K562 (cell line): ENCODE measurements around the gene WSCD2. TPM values are rescaled to one million over a fixed set of nuclear protein-coding genes. Genes with fewer than 3 reads are reported as not detected.

Source experiments
- ATAC-seq: fragments of 200-7000 bp; cut with Tn5 transposase; 3 replicates; pipeline ENCODE4 v1.9.1; 2020; ENCODE audit warnings: moderate library complexity
- BruUV-seq: library from RNA; stranded (reverse); fragments of 400-500 nt; replicated peaks from 2 replicates; lab custom pipeline; 2021; lab: Mats Ljungman, UMichigan
- CTCF ChIA-PET: fragments of 300-600 bp; formaldehyde crosslinking; extraction: SDS; loops from one replicate; lab custom pipeline; 2021; ENCODE audit warnings: low intra/inter-chr PET ratio; lab: Yijun Ruan, JAX
- POLR2A ChIA-PET: fragments of 300-600, 350-650 bp; sonication (Branson Sonifier 250); formaldehyde crosslinking; extraction: SDS; loops from one replicate; lab custom pipeline; 2021; ENCODE audit warnings: antibody characterized with exemption, inconsistent platforms; lab: Yijun Ruan, JAX
- DNase-seq, 4 experiments: peaks; one replicate each; pipeline versions ENCODE4 v3.0.0 to v3.0.0-alpha.2; 2011 to 2018; ENCODE audit warnings: low spot score in 3 of 4, mixed read lengths in 3 of 4; ENCODE audit errors: extremely low read depth in 1 of 4
- FAIRE-seq: peaks from 2 replicates; lab custom pipeline; 2011; peaks lifted over from hg19 to GRCh38; lab: Jason Lieb, UNC
- H2AFZ ChIP-seq: 2 replicates; pipeline ENCODE4 v1.6.0; 2011; ENCODE audit warnings: low read depth, low read length, control low read depth, inconsistent platforms
- H3K27ac ChIP-seq: fragments of 200-600 bp; 3 replicates; pipeline ENCODE4 v1.8.0; 2011; ENCODE audit warnings: low read depth, mild to moderate bottlenecking, control low read depth, inconsistent platforms, low read length, moderate library complexity, mixed read lengths; ENCODE audit errors: extremely low read depth
- H3K27me3 ChIP-seq, 2 experiments: fragments of 300-600 bp in 1 of 2; 2 replicates in 1 of 2; 3 replicates in 1 of 2; pipeline versions ENCODE4 v1.6.0 to v1.8.0; 2011; ENCODE audit warnings: inconsistent platforms in 2 of 2, low read length in 2 of 2, mild to moderate bottlenecking in 1 of 2, mixed read lengths in 1 of 2, moderate library complexity in 1 of 2; ENCODE audit not compliant: control insufficient read depth in 2 of 2, insufficient read depth in 2 of 2
- H3K36me3 ChIP-seq: fragments of 300-600 bp; 3 replicates; pipeline ENCODE4 v1.8.0; 2011; ENCODE audit warnings: mild to moderate bottlenecking, low read length, inconsistent platforms; ENCODE audit not compliant: control insufficient read depth, insufficient read depth
- H3K4me1 ChIP-seq, 2 experiments: fragments of 200-600 bp in 1 of 2; replicated peaks in 1 of 2; 2 replicates in 1 of 2; 3 replicates in 1 of 2; pipeline versions ENCODE4 v1.5.1 to v1.8.0; 2011; ENCODE audit warnings: inconsistent platforms in 2 of 2, low read length in 2 of 2, mild to moderate bottlenecking in 1 of 2, mixed read lengths in 1 of 2, moderate library complexity in 1 of 2; ENCODE audit not compliant: control insufficient read depth in 2 of 2, insufficient read depth in 2 of 2
- H3K4me2 ChIP-seq: 2 replicates; pipeline ENCODE4 v1.6.1; 2011; ENCODE audit warnings: low read length, control low read depth, inconsistent platforms, mixed read lengths; ENCODE audit not compliant: insufficient read depth
- H3K4me3 ChIP-seq: fragments of 200-600 bp; sonication (generic), shearing (Covaris generic); 2 replicates; pipeline ENCODE4 v1.5.1; 2016; ENCODE audit warnings: control low read depth, inconsistent platforms
- H3K79me2 ChIP-seq: fragments of 200-600 bp; 3 replicates; pipeline ENCODE4 v1.8.0; 2011; ENCODE audit warnings: low read length, inconsistent platforms; ENCODE audit not compliant: control insufficient read depth, insufficient read depth
- H3K9ac ChIP-seq, 2 experiments: 2 replicates each; pipeline versions ENCODE4 v1.6.0 to v1.6.1; 2011; ENCODE audit warnings: low read depth in 2 of 2, low read length in 2 of 2, control low read depth in 1 of 2, inconsistent platforms in 1 of 2, mild to moderate bottlenecking in 1 of 2, mixed read lengths in 1 of 2; ENCODE audit not compliant: insufficient read depth in 1 of 2
- H3K9me1 ChIP-seq: one replicate; pipeline ENCODE4 v1.6.0; 2011; ENCODE audit warnings: inconsistent platforms, mild to moderate bottlenecking, low read length, moderate library complexity; ENCODE audit not compliant: control insufficient read depth, insufficient read depth
- H3K9me3 ChIP-seq: replicated peaks from 2 replicates; pipeline ENCODE4 v1.5.1; 2011; ENCODE audit warnings: low read depth, low read length, inconsistent platforms; ENCODE audit not compliant: control insufficient read depth, insufficient read depth
- H4K20me1 ChIP-seq: replicated peaks from 2 replicates; pipeline ENCODE4 v1.6.1; 2011; ENCODE audit warnings: low read length, inconsistent platforms, mixed read lengths; ENCODE audit not compliant: control insufficient read depth, insufficient read depth
- ADNP ChIP-seq: fragments of 200-800 bp; sonication (Bioruptor generic); IDR thresholded peaks from 2 replicates; pipeline ENCODE4 v1.6.1; 2016; ENCODE audit warnings: missing genetic modification characterization, missing compliant biosample characterization
- CBFA2T2 ChIP-seq: fragments of 450-650 bp; conservative IDR thresholded peaks from 2 replicates; pipeline ENCODE4 v1.6.1; 2017; ENCODE audit warnings: mild to moderate bottlenecking
- CBX1 ChIP-seq: sonication (generic); IDR thresholded peaks from 2 replicates; pipeline ENCODE4 v1.6.1; 2016; ENCODE audit warnings: antibody characterized with exemption, low read depth, mild to moderate bottlenecking
- CC2D1A ChIP-seq: fragments of 450-650 bp; IDR thresholded peaks from 2 replicates; pipeline ENCODE4 v1.6.1; 2017; ENCODE audit warnings: mild to moderate bottlenecking
- CCAR2 ChIP-seq: fragments of 200-400 bp; formaldehyde crosslinking; IDR thresholded peaks from 2 replicates; pipeline ENCODE4 v1.6.1; 2017; ENCODE audit warnings: mild to moderate bottlenecking, low read depth, low read length
- ERF ChIP-seq: fragments of 450-650 bp; formaldehyde crosslinking; IDR thresholded peaks from 2 replicates; pipeline ENCODE4 v1.4.0; 2020; ENCODE audit warnings: mild to moderate bottlenecking, mixed read lengths
- FOXM1 ChIP-seq, 2 experiments: fragments of 450-650 bp in 1 of 2; sonication (generic) in 1 of 2; formaldehyde crosslinking in 1 of 2; IDR thresholded peaks; 2 replicates each; pipeline versions ENCODE4 v1.6.1 to v1.9.0; 2017 to 2022; ENCODE audit warnings: low read depth in 2 of 2, mild to moderate bottlenecking in 2 of 2, missing genetic modification reagents in 1 of 2, moderate library complexity in 1 of 2
- GABPB1 ChIP-seq: sonication (generic); formaldehyde crosslinking; IDR thresholded peaks from 2 replicates; pipeline ENCODE4 v1.8.0; 2022; ENCODE audit warnings: mild to moderate bottlenecking, missing genetic modification reagents
- HDAC8 ChIP-seq: fragments of 450-650 bp; IDR thresholded peaks from 2 replicates; pipeline ENCODE4 v1.6.1; 2016; ENCODE audit warnings: mild to moderate bottlenecking, missing genetic modification characterization, moderate library complexity, missing compliant biosample characterization
- KAT7 ChIP-seq: sonication (generic); formaldehyde crosslinking; IDR thresholded peaks from 2 replicates; pipeline ENCODE4 v1.8.0; 2022; ENCODE audit warnings: missing genetic modification reagents, mild to moderate bottlenecking, borderline replicate concordance
- MYNN ChIP-seq, 2 experiments: sonication (generic); formaldehyde crosslinking in 1 of 2; IDR thresholded peaks; 2 replicates each; pipeline versions ENCODE4 v1.5.0 to v1.6.1; 2016 to 2020; ENCODE audit warnings: antibody characterized with exemption in 1 of 2, missing genetic modification reagents in 1 of 2
- NCOA1 ChIP-seq: fragments of 450-650 bp; IDR thresholded peaks from 2 replicates; pipeline ENCODE4 v1.6.1; 2016; ENCODE audit warnings: low read depth
- NFATC3 ChIP-seq: fragments of 450-650 bp; IDR thresholded peaks from 2 replicates; pipeline ENCODE4 v1.6.1; 2017; ENCODE audit warnings: mild to moderate bottlenecking
- NFRKB ChIP-seq: fragments of 450-650 bp; IDR thresholded peaks from 2 replicates; pipeline ENCODE4 v1.6.1; 2016; ENCODE audit warnings: low read depth
- POLR2A ChIP-seq: fragments of 450-650 bp; conservative IDR thresholded peaks from 2 replicates; pipeline ENCODE4 v1.6.1; 2016
- RHOXF2B ChIP-seq: fragments of 250-450 bp; sonication (Bioruptor Pico); conservative IDR thresholded peaks from 2 replicates; pipeline ENCODE4 v1.5.1; 2021
- SOX6 ChIP-seq: fragments of 450-650 bp; IDR thresholded peaks from 2 replicates; pipeline ENCODE4 v1.6.1; 2014; ENCODE audit warnings: mild to moderate bottlenecking
- STAT5B ChIP-seq: fragments of 250-450 bp; sonication (Bioruptor Pico); IDR thresholded peaks from 2 replicates; pipeline ENCODE4 v1.8.0; 2021; ENCODE audit warnings: mild to moderate bottlenecking, inconsistent platforms
- TRIM24 ChIP-seq, 2 experiments: fragments of 450-650 bp; IDR thresholded peaks; 2 replicates each; pipeline ENCODE4 v1.6.1; 2016
- XRCC4 ChIP-seq: IDR thresholded peaks from one replicate; pipeline ENCODE4 v1.6.1; 2011; ENCODE audit not compliant: insufficient read depth, insufficient read length; ENCODE audit errors: extremely low read depth
- ZNF140 ChIP-seq: fragments of 250-450 bp; sonication (Bioruptor Pico); IDR thresholded peaks from 2 replicates; pipeline ENCODE4 v1.8.0; 2021; ENCODE audit warnings: moderate library complexity, mild to moderate bottlenecking, inconsistent platforms
- ZNF23 ChIP-seq: fragments of 250-450 bp; sonication (Bioruptor Pico); IDR thresholded peaks from 2 replicates; pipeline ENCODE4 v1.4.0; 2020; ENCODE audit warnings: mild to moderate bottlenecking
- ZNF324 ChIP-seq: fragments of 250-450 bp; sonication (Bioruptor Pico); IDR thresholded peaks from 2 replicates; pipeline ENCODE4 v1.4.0; 2020; ENCODE audit warnings: mild to moderate bottlenecking
- ZNF551 ChIP-seq: fragments of 250-450 bp; sonication (Bioruptor Pico); IDR thresholded peaks from 2 replicates; pipeline ENCODE4 v1.5.0; 2021; ENCODE audit warnings: mild to moderate bottlenecking, moderate library complexity
- ZNF778 ChIP-seq: fragments of 450-650 bp; formaldehyde crosslinking; IDR thresholded peaks from 2 replicates; pipeline ENCODE4 v1.4.0; 2020; ENCODE audit warnings: mild to moderate bottlenecking, moderate library complexity
- WGBS: fragments of 100-300 bp; shearing (Covaris generic); methylation state at CpG from one replicate; pipeline ENCODE4 v1.1.6; 2016; ENCODE audit warnings: low coverage, mixed read lengths; ENCODE audit not compliant: insufficient coverage; ENCODE audit errors: missing lambda C conversion rate; 5-methylcytosine and 5-hydroxymethylcytosine counted together
- in situ Hi-C: fragments of 300-500 bp; cut with MboI; formaldehyde crosslinking; loops from 4 replicates; pipeline ENCODE4 v1.15.0; 2018; ENCODE audit warnings: inconsistent platforms, mixed read lengths
- intact Hi-C: fragments of 100-400 bp; cut with micrococcal nuclease; formaldehyde crosslinking; loops from 2 replicates; pipeline ENCODE4 v1.14.2; 2022
- polyA plus RNA-seq, 8 experiments: library from polyadenylated mRNA; depleted of rRNA in 4 of 8; stranded (reverse) in 5 of 8; unstranded in 3 of 8; fragments of >200 nt; fragmentation: Nextera tagmentation in 2 of 8; fragmentation: Illumina TruSeq in 1 of 8; extraction: Ambion mirVana in 2 of 8; extraction: Trizol in 1 of 8; gene quantifications; 2 replicates each; pipeline versions ENCODE4 v1.2.1 to v1.2.3, GENCODE V29; 2011 to 2014; ENCODE audit warnings: inconsistent platforms in 1 of 8, missing spikeins in 1 of 8
- total RNA-seq, 7 experiments: library from RNA; depleted of rRNA in 6 of 7; stranded (reverse); fragments of >200 nt in 6 of 7; fragmentation: Illumina TruSeq in 2 of 7; extraction: Trizol in 2 of 7; gene quantifications; 2 replicates each; pipeline versions ENCODE4 v1.2.1 to v1.2.3, GENCODE V29; 2011 to 2021; ENCODE audit warnings: low replicate concordance in 1 of 7
- TF ChIP-seq, protein P1 (sequence below): sonication (generic); formaldehyde crosslinking; IDR thresholded peaks from 2 replicates; pipeline ENCODE4 v1.8.1; 2023; ENCODE audit warnings: mild to moderate bottlenecking, missing genetic modification reagents, moderate library complexity
- TF ChIP-seq, protein P2 (sequence below): IDR thresholded peaks from 3 replicates; pipeline ENCODE4 v1.6.1; 2011; ENCODE audit warnings: borderline replicate concordance, mild to moderate bottlenecking; ENCODE audit not compliant: insufficient read length, insufficient read depth

The WSCD2 gene
- total and polyA plus RNA-seq, 9 of the 15 experiments (the other 6 are each of a cell fraction or from before 2014, with no cell fraction given), result 0.72 to 14.1 (median 4.0) TPM

GRCh38 chr12:108235985-108236263 is 106.8 kb downstream of the WSCD2 start (continued):
- TF ChIP-seq, protein P1, sequence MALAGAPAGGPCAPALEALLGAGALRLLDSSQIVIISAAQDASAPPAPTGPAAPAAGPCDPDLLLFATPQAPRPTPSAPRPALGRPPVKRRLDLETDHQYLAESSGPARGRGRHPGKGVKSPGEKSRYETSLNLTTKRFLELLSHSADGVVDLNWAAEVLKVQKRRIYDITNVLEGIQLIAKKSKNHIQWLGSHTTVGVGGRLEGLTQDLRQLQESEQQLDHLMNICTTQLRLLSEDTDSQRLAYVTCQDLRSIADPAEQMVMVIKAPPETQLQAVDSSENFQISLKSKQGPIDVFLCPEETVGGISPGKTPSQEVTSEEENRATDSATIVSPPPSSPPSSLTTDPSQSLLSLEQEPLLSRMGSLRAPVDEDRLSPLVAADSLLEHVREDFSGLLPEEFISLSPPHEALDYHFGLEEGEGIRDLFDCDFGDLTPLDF, result no peak
- no peak for TF ChIP-seq CBFA2T2
- no peak for TF ChIP-seq ZNF778 (CRISPR knock-in tag)
- no peak for TF ChIP-seq FOXM1 (IDR thresholded peaks at IDR 0.05; ENCODE audit: low read depth)
- TF ChIP-seq FOXM1 (CRISPR knock-in tag; IDR thresholded peaks at IDR 0.05; ENCODE audit: low read depth), result no peak
- no peak for TF ChIP-seq TRIM24 (IDR thresholded peaks at IDR 0.05)
- TF ChIP-seq GABPB1, result no peak
- no peak for TF ChIP-seq ERF (CRISPR knock-in tag)
- no peak for TF ChIP-seq KAT7
- no peak for TF ChIP-seq POLR2A
- no peak for TF ChIP-seq CBX1
- TF ChIP-seq ZNF23 (CRISPR knock-in tag), result no peak

GRCh38 chr12:108236366-108236765 is 107.3 kb downstream of the WSCD2 start:
- CTCF ChIA-PET, result no interaction called here
- H3K27ac ChIP-seq, result no peak overlapping the region
- WGBS, result 0% methylated on average over 1 of the region's 1 CpG
- TF ChIP-seq XRCC4 (no peak), MYNN (IDR thresholded peaks at IDR 0.05) (no peak), MYNN (CRISPR knock-in tag; IDR thresholded peaks at IDR 0.05) (no peak), ZNF551 (CRISPR knock-in tag) (no peak), SOX6 (no peak), ADNP (tag) (no peak), RHOXF2B (CRISPR knock-in tag) (no peak), ZNF140 (no peak), NCOA1 (no peak), NFATC3 (no peak), STAT5B (CRISPR knock-in tag) (no peak), ZNF324 (CRISPR knock-in tag) (no peak), CCAR2 (no peak), CC2D1A (no peak), NFRKB (no peak), HDAC8 (tag) (no peak)
- TF ChIP-seq, protein P2, sequence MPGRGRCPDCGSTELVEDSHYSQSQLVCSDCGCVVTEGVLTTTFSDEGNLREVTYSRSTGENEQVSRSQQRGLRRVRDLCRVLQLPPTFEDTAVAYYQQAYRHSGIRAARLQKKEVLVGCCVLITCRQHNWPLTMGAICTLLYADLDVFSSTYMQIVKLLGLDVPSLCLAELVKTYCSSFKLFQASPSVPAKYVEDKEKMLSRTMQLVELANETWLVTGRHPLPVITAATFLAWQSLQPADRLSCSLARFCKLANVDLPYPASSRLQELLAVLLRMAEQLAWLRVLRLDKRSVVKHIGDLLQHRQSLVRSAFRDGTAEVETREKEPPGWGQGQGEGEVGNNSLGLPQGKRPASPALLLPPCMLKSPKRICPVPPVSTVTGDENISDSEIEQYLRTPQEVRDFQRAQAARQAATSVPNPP, result no peak

More at GRCh38 chr12:108236366-108236765, 107.3 kb downstream of the WSCD2 start:
- BruUV-seq, result no TSS peak
- H3K9me3 ChIP-seq, result no peaks in the 10 kb centered on the region
- POLR2A ChIA-PET, result interaction anchor here (1.4 kb wide), 1 partner anchor 16 kb away, joined by 3 read pairs; no protein-coding TSS in a partner anchor
- no peaks in the 10 kb centered on the region for H3K4me1 ChIP-seq
- in situ Hi-C loops (no loop called here), intact Hi-C loops (loop anchor here (2.0 to 10.0 kb wide), 3 partner anchors 138 to 258 kb away; no protein-coding TSS in a partner anchor)
- H3K36me3 ChIP-seq, result no peaks in the 10 kb centered on the region
- no peak for FAIRE-seq
- no peak overlapping the region for H3K9ac ChIP-seq
- no peak overlapping the region for H3K4me3 ChIP-seq
- H4K20me1 ChIP-seq, result no peaks in the 10 kb centered on the region
- DNase-seq, result no peak
- no peaks in the 10 kb centered on the region for H3K79me2 ChIP-seq
- ATAC-seq, result no peak
- H3K9me1 ChIP-seq, result no peaks in the 10 kb centered on the region
- no peak overlapping the region for H3K4me2 ChIP-seq
- no peaks in the 10 kb centered on the region for H3K27me3 ChIP-seq
- no peak overlapping the region for H2AFZ ChIP-seq
